HG03097 (cell line): ENCODE results near the gene RAD51.

Experiments
- ATAC-seq: cut with Tn5 transposase; IDR thresholded peaks from one replicate; pipeline ENCODE4 v1.9.1; 2021; ENCODE audit not compliant: unreplicated experiment, low FRiP score

Gene RAD51

DNA sequence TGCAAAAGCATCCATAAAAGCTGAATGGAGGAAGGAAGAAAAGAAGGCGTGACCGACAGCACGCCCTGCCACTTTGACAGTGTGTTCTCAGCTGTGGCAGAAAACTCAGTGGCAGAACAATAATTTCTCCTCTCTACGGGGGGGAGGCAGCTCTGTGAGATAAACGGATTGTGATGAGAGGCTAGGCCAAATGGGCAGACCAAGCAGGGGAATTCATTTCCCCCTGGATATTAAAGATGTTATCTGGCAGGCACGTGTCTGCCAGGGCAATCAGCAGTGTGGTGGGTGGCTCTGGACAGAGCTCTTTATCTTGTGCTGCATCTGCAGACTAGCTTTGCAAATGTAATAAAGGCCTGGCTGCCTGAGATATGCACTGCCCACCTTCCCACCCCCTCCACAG lies 62.0 kb downstream of the RAD51 start:
- no peak for ATAC-seq

DNA sequence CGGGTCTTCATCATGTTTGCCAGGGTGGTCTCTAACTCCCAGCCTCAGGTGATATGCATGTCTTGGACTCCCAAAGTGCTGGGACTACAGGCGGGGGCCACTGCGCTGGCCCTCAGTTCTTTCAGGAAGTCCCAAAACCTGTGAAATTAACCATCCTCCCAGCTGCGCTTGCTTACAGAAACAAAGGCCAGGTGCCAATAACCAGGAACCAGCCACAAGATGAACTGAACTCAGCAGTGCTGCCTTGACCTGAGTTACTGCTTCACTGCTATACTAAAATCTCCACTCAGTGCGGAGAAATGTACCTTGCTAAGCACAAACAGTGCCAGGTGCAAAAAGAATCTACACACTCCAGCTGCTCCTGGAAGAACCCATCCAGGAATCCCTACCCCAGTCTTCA lies 65.0 kb downstream of the RAD51 start:
- ATAC-seq = no peak

DNA sequence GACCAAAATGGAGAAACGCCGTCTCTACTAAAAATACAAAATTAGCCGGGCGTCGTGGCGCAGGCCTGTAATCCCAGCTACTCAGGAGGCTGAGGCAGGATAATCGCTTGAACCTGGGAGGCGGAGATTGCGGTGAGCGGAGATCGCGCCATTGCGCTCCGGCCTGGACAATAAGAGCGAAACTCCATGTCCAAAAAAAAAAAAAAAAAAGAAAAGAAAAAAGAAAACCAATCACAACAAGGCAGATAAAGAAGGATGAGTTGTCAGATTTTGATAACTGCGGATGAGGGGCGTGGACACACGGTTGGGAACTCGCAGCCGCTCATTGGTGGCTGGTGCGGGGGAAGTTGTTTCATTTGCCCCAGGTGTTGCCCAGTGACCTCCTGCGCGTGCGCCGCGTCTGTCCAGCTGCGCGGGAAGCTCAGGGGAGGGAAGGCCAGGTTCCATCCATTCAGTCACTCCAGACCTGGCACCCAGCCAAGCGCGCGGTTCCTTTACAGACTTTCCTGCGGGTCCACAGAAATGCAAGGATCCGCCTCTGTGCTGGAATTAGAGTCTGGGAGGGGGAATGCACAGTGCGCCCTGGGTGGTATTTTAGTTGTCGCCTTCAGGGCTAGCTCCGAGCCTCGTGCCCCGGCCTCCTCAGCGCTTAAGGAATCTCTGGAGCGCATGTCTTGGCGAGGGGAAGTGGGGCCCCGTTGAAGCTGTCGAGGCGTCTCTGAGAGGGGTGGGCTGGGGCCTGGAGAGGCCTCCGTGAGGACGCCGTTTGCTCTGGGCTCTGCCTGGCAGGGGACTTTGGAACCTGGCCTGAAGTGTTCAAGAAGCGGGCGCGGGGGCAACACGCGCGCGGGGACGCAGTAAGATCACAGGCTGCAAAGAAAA lies 68.2 kb downstream of the RAD51 start:
- ATAC-seq = no peak

DNA sequence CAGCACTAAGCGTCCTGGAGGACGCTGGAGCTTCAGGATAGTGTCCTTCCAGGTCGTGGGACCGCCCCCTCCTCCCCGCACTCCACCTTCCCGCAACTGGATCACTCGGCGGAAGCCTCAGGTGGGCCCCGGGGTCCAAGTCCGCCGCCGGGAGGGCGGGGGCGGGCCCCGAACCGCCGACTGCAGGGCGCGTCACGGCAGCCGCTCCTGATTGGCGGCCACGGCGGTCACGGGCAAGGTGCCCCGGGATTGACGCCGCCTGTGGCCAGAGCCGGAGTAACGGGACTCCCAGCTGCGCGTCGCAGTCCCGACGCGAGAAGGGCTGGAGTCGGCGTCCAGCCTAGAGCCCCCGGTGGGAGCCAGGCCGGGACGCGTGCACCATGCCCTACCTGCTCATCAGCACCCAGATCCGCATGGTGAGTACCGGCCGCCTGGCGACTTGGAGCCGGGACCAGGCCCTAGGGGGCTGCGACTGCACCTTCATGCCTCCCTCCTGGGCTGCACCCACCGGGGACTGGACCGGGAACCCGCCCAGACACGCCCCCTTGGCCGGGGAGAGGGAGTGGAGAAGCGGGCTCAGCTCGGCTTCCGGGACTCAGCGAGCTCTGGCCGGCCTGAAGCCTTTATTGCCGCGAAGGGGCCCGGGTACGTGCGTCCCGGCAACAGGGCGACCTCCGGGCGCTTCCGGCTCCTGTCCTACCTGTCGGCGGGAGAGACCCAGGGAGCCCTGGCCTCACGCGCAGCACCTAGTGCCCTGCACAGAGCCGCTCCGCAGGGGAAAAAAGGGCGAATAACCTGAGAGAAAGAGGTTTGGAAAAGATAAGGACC lies 69.0 kb downstream of the RAD51 start, which contains the start of gene GCHFR:
GCHFR (plus strand) TSS at position 268 of the 828 bp plus-strand sequence; CDS start at position 381, 113 bp downstream.
- no peak for ATAC-seq

DNA sequence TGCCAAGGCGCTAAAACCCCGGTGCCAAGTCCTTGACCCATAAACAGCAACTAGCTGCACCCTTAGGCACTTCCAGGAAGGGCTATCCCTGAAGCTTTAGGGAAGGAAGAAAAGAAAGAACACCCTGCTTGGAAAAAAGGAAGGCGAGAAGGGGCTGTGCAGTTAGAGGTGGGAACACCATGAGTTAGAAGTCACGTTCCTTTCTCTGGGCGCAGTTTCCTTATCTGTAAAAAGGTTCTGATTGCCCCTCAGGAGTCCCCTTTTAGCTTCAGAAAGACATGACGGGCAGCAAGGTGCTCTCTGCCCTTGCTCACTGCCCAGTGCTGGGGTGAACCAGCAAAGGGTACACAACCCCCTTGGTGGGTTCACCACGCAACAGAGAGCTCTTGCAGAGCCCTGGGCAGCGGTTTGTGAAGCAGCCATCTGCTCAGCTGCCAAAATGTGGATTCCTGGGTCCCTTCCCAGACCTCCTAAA lies 69.7 kb downstream of the RAD51 start:
- ATAC-seq = no peak

DNA sequence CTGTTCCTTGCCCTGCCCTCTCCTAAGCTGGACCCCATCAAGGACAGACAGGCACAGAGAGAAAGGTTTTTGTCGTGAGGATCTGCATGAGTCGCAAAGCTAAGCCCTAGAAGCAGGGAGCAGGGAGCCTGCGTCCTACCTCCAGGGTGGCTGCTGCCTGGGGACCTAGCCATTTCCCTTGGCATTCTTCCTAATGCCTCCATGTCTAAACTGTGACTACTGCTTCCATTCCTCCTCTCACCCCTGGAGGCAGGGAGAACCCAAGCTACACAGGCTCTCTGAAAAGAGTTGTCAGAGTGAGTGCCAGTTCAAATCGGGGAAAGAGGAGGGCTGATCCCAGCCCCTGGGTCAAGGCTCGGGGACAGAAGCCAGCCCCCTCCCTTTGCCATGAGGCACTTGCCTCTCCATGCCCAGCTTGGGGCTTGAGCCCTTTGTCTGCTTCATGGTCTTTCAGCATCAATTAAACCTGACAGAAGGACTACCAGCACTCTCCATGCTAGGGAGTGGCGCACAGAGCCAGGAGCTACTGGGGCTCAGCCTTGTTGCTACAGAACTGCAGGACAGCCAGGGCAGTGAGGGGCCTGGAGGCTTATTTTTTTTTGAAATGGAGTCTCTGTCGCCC lies 71.3 kb downstream of the RAD51 start:
- ATAC-seq = no peak

DNA sequence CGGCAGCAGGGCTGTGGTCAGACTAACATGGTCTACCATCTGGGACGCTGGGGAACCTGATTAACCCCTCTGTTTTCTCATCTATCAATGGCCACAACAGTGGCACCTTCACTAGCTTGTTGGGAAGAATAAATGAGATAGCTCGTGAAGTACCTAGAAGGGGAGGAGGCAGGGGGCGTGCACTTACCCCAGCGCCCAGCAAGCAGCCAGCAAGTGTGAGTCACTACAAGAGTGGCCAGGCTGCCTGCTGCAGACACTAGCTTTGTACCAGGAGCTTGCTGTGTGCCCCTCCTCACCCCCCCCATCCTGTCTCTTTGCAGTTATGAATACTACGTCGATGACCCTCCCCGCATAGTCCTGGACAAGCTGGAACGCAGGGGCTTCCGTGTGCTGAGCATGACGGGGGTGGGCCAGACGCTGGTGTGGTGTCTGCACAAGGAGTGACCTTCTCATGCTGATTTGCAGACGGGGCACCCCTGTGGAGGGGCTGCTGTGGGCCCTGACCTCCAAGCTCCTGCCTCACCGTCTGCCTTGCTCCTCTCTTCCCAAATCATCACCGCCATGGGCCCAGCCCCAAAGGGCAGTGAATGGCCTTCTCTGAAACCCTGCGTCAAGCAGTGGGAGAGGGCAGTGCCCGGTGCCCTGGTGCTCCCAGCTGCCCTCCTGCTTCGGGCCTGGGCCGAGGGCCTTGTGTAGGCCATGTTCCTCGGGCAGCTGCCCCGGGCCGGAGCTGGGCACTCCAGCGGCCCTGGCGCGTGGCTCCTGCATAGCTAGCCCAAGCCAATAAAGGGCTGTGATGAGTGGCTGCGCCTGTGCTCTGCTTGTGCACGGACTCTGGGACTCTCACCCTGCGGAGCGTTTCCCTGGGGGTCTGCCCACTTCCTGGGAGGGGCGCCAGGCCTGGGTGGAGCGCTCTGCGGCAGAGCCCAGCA lies 72.2 kb downstream of the RAD51 start:
- ATAC-seq = no peak

DNA sequence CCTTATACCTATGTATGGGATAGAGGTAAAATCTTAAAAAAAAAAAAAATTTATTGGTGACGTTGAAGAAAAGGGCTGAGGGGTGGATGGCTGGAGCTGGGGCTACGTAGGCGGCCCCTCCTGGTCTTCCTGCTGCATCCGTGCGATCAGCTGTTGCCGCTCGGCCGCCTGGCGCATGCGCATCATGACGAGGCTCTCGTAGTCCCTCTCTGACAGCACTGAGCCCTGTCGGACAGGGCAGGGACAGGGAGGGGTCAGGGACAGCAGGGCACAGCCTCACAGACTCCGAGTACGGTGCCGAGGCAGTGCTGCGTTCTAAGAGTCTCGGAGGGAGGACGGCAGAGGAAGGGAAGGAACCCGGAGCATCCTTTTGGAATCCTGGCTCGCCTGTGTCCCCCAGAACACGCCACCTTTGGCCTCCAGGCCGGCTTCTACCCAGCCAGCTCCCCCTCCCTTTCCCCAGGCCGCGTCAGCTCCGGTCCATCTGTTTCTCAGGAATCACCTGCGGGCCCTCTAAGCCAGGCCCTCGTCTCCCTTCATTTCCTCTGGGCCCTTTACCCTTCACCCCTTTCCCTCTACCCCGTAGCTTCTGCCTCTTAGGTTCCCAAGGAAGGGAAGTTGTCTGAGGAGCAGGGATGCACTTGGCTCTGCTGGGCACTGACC lies 73.0 kb downstream of the RAD51 start:
- ATAC-seq = no peak

DNA sequence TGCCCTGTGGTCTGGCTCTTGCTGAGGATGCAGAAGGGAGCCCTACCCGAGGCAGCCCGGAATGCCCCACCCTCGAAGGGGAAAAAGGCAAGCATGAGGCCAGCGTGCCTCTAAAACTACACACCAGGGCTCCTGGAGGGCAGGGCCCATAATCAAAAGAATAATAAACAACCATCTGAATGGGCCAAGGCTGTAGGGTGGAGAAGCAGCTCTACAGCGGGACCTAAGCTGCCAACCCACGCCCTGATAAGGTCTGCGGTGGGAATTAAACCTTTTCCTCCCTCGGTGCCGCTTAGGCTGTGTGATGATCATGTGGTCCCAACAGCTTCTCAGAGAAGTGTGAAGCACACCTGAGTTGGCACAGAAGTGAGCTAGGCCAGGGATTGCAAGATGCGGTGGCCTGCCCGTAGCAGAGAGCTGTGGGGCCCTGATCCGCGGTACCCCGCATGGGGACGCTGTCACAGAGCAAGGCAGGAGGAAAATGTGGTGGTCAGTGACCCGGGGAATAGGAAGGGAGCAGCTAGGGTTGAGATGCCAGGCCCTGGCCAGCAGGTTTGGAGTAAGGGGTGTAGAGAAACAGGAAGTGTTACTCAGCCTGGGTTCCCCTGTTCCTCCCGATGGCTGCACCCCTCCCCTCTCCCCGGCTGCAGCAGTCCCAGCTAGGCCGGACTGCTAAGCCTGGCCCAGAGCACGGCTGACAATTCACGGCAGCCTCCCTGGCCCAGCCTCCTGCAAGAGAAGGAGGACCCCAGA lies 73.7 kb downstream of the RAD51 start:
- no peak for ATAC-seq

DNA sequence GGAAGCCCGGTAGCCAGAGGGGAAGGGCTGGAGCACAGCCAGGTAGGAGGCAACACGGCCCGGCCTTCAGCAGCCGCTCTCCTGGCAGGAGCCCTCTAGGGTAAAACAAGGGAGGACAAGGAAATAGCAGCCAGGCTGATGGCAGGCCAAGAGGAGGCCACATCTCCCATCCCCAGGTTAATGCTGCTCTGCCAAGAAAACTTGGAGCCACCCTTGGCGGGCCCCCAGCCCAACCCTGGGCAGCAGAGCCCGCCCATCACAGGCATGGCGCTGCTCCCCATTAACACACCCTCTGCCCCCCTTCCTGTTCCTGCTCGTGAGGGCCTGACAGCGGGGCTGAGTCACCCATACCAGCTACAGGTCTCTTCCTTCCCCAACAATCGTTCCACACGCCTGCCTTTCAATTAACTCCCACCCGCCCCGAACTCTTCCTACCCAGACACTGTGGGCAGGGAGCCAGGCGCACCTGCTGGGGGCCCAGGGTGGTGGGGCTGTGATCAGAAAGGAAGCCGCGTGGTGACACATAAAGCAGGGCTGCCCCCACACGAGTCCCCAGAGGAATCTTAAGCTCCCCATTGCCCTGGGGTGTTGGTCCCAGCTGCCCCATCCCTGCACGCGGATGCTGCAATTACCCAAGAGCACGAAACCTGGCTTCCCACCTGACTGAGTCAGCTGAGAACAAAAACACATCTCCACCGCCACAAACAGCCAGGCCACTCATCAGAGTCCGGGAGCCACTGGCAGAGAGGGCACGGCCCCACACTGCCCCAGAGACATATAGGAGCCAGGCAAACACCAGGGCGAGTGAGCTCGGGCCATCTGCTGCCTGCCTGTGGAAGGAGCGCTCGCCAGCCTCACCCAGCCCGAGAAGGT lies 74.5 kb downstream of the RAD51 start, which contains the start of gene C15orf62:
C15orf62 (plus strand) TSS at position 707 of the 873 bp plus-strand sequence. CDS start 516 bp downstream, outside the sequence.
- no peak for ATAC-seq

DNA sequence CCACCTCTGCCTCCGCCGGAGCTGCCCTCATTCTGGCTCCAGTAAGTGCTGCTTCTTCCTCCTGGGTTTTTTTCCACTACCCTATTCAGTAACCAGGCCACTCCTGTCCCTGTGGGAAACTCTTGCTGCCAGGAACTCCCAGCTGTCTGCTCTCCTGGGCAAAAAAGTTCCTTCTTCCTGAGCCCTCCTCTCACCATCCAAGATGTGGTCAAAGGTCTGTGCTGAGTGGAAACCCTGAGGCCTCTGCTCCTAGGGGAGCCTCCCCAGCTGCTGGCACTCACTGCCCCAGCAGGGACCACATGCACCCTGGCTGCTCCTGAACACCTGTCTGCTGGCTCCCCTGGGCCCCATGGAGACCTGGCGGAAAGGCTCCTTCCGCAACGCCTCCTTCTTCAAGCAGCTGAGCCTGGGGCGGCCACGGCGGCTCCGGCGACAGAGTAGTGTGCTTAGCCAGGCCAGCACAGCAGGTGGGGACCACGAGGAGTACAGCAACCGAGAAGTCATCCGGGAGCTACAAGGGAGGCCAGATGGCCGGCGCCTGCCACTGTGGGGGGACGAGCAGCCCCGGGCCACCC lies 75.3 kb downstream of the RAD51 start:
- ATAC-seq = no peak

DNA sequence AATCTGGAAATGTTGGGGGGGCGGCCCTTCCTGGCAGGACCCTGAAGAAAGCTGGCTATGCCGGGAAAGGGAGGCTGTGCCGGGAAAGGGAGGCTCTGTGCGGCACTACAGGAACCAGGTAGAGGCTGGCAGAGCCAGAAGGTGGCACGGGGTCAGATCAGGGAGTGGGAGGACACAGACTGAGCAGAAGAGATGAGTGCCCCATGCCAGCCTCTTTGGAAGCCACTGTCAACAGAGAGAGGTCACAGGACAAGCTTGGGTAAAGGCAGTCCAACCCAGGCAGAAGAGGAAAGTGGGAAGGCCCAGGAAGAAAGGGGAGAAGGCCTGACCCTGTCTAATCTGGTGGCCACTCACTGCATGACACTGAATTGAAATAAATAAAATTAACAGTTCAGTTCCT lies 76.3 kb downstream of the RAD51 start:
- no peak for ATAC-seq

DNA sequence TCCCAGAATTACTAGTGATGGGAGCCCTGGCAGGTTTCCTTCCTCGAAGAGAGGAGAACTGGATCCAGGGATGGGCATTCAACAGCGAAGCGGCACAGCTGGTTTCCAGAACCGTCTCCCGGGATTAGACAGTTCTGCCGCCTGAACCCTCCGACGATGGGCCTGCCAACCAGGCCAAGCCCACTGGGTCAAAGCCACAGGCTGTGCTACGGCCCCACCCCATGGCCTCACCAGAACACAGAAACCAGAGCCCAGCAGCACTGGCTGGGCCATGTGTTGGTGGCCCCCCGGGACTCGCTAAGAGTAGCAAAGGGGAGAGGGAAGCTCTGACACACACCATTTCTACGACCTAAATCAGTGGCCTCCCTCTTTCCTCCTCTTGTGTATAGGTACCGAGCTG lies 77.0 kb downstream of the RAD51 start:
- ATAC-seq = no peak

DNA sequence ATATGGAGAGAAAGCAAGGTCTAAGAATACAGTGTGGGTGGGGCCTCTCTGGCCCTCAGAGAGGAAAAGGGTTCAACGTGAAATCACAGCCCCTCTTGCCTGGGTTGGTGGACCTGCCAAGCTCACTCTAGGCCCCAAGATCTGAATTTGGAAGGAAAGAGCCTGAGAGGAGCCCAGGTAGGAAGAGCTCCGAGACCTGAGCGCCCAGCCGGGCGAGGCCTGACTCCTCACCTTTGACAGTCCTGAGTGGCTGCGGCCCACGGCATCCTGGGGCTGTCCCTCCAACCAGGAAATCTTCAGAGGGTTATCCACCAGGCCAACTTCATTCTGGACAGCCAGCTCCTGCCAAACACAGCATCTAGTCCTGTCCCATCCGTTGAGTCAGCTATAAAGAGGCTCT lies 78.5 kb downstream of the RAD51 start:
- ATAC-seq = no peak

DNA sequence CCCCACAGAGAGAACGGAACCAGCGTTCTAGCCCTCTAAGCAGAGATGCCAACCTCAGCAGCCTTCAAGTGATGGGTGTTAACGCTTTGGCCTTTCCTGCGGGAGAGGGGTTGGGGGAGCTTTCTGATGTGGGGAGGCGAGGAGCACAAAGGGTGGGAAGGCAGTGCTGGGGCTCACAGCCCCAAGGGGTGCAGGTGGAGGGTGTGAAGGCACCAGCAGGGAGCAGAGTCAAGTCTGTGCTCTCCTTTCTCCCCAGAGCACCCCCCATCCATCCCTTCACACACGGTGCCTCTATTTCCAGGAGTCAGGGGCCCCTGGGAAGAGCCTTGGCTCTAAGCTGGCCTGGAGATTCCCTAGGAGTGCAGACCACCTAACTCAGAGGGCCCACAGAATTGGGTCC lies 78.9 kb downstream of the RAD51 start:
- no peak for ATAC-seq

DNA sequence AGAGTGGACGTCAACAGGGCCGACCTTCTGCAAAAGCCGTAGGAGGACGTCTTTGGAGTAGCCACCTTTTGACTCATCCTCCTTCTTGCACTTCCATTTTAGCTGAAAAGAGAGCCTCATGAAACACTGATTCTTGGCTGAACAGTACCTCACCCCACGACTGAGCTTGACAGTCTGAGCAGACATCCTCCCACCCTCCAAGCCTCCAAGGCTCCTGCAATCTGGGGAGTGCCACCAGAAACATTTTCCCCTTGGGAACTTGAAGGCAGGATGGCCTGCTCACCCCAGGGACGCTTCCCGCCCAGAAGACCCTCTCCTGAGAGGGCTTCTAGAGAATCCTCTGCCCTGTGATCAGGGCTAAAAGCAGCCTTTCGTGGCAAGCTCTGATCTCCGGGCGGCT lies 80.0 kb downstream of the RAD51 start:
- no peak for ATAC-seq
